Muscle of back (tissue), 11 donors: ENCODE measurements around the gene KAT8. TPM values are rescaled to one million over a fixed set of nuclear protein-coding genes. Genes with fewer than 3 reads are reported as not detected.
"Not testable (repeated sequence)": the region's sequence is repeated elsewhere in the genome, so short reads cannot be mapped to it uniquely, and the experiment has no call there.

Experiments used
- DNase-seq, 3 donors: peaks; one replicate each; pipeline versions ENCODE4 v3.0.0 to v3.0.0-alpha.2; 2013
- polyA plus RNA-seq, 10 donors: library from polyadenylated mRNA; unstranded; fragments of 120-200 nt; gene quantifications; one replicate each; pipeline ENCODE4 v1.2.1, GENCODE V29; 2013; ENCODE audit not compliant: insufficient read length in 10 of 10

KAT8 gene
- polyA plus RNA-seq, 10 donors, result 38.8 to 57.3 (median 45.3) TPM

GRCh38 chr16:31129568-31130335 is 12.3 kb downstream of the KAT8 start:
- no peak for DNase-seq

- DNase-seq, result no peak
Observed at GRCh38 chr16:31130336-31130891, 12.9 kb downstream of the KAT8 start.

- DNase-seq, result no peak
Observed at GRCh38 chr16:31130899-31131298, 13.4 kb downstream of the KAT8 start.

GRCh38 chr16:31131416-31131815 is 14.0 kb downstream of the KAT8 start:
- DNase-seq, result no peak

- DNase-seq, result no peak
Observed at GRCh38 chr16:31131841-31132271, 14.4 kb downstream of the KAT8 start.

GRCh38 chr16:31132303-31132979 is 15.0 kb downstream of the KAT8 start:
- no peak for DNase-seq

GRCh38 chr16:31133046-31133501 is 15.6 kb downstream of the KAT8 start:
- no peak for DNase-seq

- no peak for DNase-seq
Observed at GRCh38 chr16:31134091-31134571, 16.7 kb downstream of the KAT8 start.

- DNase-seq, result no peak
Observed at GRCh38 chr16:31134625-31135534, 17.4 kb downstream of the KAT8 start.

- no peak for DNase-seq
Observed at GRCh38 chr16:31135535-31136286, 18.2 kb downstream of the KAT8 start, which contains the start of gene PRSS8. Gene PRSS8, minus strand, starts transcription at chr16:31135727. Its CDS starts 229 bp downstream, at chr16:31135498.

GRCh38 chr16:31136287-31136662 is 18.8 kb downstream of the KAT8 start:
- no peak for DNase-seq

GRCh38 chr16:31136822-31137499 is 19.5 kb downstream of the KAT8 start:
- DNase-seq, result not testable (repeated sequence)

- DNase-seq, result no peak
Observed at GRCh38 chr16:31138621-31139578, 21.4 kb downstream of the KAT8 start.

- not testable (repeated sequence) for DNase-seq
Observed at GRCh38 chr16:31141071-31141469, 23.6 kb downstream of the KAT8 start.

GRCh38 chr16:31141489-31142108 is 24.1 kb downstream of the KAT8 start:
- no peak for DNase-seq

GRCh38 chr16:31142109-31143010 is 24.9 kb downstream of the KAT8 start:
- peak; percentile 98 to 99 (median 99) for DNase-seq

- no peak for DNase-seq
Observed at GRCh38 chr16:31143011-31143693, 25.7 kb downstream of the KAT8 start.
